ENCODE data around the gene VCL. TPM values are rescaled to one million over a fixed set of nuclear protein-coding genes. Genes with fewer than 3 reads are reported as not detected.
"Not testable (repeated sequence)": the region's sequence is repeated elsewhere in the genome, so short reads cannot be mapped to it uniquely, and the experiment has no call there.

VCL gene
- polyA plus RNA-seq (ENCODE audit: insufficient read length) = 120 TPM
- long read RNA-seq, donor 1, full-length matches to known transcripts = 19 of 39 reads
- long read RNA-seq, donor 1, partial matches to known transcripts = 20 of 39 reads
- long read RNA-seq, donor 1, other reads (novel, unspliced or antisense) = 0 of 39 reads
- long read RNA-seq, donor 2, full-length matches to known transcripts = 15 of 28 reads
- long read RNA-seq, donor 2, partial matches to known transcripts = 13 of 28 reads
- long read RNA-seq, donor 2, other reads (novel, unspliced or antisense) = 0 of 28 reads
- long read RNA-seq, donor 3, full-length matches to known transcripts = 12 of 62 reads
- long read RNA-seq, donor 3, partial matches to known transcripts = 44 of 62 reads
- long read RNA-seq, donor 3, other reads (novel, unspliced or antisense) = 6 of 62 reads
- long read RNA-seq, donor 4 = 0 reads
- long read RNA-seq, donor 5, full-length matches to known transcripts = 18 of 91 reads
- long read RNA-seq, donor 5, partial matches to known transcripts = 73 of 91 reads
- long read RNA-seq, donor 5, other reads (novel, unspliced or antisense) = 0 of 91 reads
- long read RNA-seq, donor 6, full-length matches to known transcripts = 11 of 20 reads
- long read RNA-seq, donor 6, partial matches to known transcripts = 9 of 20 reads
- long read RNA-seq, donor 6, other reads (novel, unspliced or antisense) = 0 of 20 reads
- long read RNA-seq, donor 7, full-length matches to known transcripts = 18 of 124 reads
- long read RNA-seq, donor 7, partial matches to known transcripts = 106 of 124 reads
- long read RNA-seq, donor 7, other reads (novel, unspliced or antisense) = 0 of 124 reads
- long read RNA-seq, donor 8, full-length matches to known transcripts = 6 of 32 reads
- long read RNA-seq, donor 8, partial matches to known transcripts = 26 of 32 reads
- long read RNA-seq, donor 8, other reads (novel, unspliced or antisense) = 0 of 32 reads

DNA sequence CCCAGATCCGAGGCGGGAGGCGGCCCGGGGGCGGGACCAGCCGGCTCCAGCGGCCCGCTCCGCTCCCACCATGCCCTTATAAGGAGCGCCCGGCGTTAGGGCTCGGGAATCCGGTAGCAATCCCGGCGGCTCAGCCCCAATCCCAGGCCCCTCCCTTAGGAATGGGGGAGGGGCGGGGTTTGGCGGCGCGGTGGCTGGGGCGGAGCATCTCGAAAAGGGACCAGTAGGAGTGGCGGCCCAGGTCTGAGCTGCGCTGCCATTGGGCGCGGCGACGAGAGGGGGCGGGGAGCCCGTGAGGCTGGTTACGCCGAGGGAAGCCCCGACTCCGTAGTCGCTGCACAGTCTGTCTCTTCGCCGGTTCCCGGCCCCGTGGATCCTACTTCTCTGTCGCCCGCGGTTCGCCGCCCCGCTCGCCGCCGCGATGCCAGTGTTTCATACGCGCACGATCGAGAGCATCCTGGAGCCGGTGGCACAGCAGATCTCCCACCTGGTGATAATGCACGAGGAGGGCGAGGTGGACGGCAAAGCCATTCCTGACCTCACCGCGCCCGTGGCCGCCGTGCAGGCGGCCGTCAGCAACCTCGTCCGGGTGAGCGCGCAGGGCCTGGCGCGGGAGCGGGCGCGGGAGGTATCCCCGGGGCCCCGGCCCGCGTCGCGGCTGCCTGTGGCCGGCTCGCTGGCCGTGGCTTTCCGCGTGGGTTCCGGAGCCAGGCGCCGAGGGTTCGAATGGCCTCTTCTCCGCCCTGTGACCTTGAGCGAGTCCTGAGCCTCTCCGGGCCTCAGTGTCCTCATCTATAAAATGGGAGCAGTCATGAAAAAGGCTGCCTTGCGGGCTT is at the start of gene VCL:
Gene VCL, plus strand, starts transcription at position 330 of the 836 bp plus-strand sequence. Its CDS starts 92 bp downstream, at position 422.
- peak; percentile 99 for DNase-seq

DNA sequence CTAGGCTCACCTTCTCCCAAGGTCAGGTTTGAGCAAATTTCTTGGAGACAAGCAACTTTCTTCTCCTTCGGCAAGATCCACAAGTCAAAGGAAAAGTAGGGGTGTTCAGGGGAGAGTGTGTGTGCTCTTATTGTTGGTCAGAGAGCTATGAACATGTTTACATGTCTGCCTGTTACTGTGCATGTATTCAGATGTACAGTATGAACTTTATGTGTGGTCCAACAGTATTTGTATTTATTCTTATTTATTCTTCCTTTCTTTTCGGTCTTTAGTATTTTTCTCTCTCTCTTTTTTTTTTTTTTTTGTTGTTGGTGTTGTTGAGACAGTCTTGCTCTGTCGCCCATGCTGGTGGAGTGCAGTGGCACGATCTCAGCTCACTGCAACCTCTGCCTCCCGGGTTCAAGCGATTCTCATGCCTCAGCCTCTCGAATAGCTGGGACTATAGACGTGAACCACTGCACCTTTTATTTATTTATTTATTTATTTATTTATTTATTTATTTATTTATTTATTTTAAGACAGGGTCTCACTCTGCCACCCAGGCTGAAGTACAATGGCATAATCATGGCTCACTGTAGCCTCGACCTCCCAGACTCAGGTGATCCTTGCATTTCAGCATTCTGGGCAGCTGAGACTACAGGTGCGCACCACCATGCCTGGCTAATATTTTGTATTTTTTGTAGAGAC is 48.8 kb upstream of the VCL start:
- DNase-seq = no peak

DNA sequence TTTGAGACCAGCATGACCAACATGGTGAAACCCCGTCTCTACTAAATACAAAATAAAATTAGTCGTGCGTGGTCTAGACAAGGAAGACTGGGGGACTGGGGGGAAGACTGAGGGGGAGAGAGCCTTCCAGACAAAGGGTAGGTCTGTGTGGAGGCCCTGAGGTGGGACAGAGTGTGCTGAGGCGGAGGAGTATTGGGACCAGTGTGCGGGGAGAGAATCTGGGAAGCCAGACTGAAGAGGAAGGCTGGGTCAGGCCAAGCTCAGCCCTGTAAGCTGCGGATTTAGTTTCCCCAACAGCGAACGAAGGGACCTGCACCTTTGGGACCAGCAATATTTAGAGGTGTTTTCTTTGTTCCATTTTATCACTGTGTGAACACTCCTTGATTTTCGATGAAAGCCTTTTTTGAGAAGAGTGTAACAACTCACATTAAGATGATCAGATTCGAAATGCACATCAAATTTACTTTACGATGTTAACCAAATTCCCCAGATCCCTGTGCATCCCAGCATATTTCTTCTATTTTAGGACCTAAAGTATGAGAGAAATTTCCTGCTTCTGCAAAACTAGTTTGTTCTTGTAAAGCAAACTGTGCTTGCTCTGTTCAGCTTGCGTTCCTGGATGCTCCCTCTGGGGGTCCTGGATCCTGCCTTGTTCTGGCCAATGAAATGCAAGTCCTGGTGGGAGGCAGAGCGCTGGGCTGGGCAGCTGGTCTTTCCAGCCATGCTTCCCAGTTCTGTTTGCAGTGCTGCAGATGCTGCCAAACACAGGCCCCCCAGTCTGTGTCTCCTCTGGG is 47.6 kb upstream of the VCL start:
- DNase-seq = no peak

- no peak for DNase-seq
These were observed 44.3 kb upstream of the VCL start for GRCh38 chr10:73953665-73954064.

GRCh38 chr10:73954737-73955136 is 43.2 kb upstream of the VCL start:
- DNase-seq = no peak

DNA sequence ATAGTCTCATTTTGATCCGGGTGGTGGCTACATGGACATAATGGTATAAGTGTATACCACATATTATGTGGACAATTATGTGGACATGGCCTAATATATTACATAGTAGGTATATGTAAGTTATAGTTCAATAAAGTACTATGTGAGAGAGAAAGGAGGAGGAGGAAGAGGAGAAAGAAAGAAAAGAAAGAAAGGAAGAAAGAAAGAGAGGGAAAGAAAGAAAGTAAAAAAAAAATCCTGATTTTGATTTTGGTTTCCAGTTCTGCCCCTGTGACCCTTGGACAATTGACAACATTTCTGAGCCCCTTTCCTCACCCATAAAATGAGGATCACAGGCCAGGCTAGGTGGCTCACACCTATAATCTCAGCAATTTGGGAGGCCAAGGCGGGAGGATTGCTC is 42.2 kb upstream of the VCL start:
- no peak for DNase-seq

- peak; percentile 48 for DNase-seq
These were observed 41.2 kb upstream of the VCL start for GRCh38 chr10:73956476-73957359.

DNA sequence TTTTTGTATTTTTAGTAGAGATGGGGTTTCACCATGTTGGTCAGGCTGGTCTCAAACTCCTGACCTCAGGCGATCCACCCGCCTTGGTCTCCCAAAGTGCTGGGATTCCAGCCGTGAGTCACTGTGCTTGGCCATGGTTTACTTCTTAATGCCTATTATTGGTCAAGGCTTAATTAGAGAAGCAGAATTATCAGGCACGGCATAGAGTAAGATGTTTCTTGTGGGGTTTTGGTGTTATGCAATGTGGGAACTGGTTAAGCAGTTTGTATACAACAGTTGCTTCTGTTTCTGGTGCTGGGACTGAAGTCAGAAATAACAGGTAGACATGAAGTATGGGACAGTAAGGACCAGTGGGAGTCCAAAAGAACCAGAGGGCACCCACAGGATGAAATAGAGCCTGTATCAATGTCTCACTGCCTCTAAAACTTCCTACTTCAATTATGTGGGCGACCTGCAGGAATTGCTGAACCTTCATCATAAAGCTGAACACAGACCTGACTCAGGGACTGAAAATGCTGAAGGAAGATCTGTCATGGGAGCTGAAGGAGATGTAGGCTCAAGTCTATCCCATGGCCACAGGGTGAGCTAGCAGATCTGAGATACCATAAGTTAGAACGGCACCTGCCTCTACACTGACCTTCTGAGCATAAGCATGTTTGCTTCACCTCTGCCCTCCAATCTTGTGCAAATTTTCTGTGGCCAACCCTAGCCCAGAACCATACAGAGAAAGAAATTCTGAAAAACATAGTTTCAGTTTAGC is 38.3 kb upstream of the VCL start:
- DNase-seq = no peak

GRCh38 chr10:73962386-73962785 is 35.5 kb upstream of the VCL start:
- no peak for DNase-seq

DNA sequence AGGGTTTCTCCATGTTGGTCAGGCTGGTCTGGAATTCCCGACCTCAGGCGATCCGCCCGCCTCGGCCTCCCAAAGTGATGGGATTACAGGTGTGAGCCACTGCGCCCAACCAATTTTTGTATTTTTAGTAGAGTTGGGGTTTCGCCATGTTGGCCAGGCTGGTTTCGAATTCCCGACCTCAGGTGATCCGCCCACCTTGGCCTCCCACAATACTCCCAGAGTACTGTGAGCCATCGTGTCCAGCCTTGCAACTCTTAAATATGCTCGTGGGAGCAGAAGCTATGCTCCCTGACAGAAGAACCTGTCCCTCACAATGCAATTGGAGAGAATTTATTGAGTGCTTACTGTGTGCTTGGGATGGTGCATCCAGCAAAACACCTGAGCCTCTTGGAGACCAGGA is 34.4 kb upstream of the VCL start:
- DNase-seq = not testable (repeated sequence)

- DNase-seq = no peak
These were observed 33.2 kb upstream of the VCL start for GRCh38 chr10:73964743-73965142.

DNA sequence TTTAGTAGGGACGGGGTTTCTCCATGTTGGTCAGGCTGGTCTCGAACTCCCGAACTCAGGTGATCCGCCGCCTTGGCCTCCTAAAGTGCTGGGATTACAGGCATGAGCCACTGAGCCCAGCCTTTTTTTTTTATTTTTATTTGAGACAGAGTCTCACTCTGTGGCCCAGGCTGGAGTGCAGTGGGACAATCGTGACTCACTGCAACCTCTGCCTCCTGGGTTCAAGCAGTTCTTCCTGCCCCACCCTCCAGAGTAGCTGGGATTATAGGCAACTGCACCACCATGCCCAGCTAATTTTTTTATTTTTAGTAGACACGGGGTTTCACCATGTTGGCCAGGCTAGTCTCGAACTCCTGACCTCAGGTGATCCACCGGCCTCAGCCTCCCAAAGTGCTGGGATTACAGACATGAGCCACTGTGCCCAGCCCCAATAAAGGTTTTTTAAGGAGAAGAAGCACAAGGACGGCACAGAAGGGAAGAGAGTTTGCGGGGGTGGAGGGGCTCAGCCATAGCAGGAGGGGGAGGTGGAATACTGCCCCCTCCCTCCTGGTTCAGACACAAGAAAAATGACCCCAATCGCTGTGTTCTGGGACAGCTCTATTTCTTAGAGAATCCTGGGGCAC is 32.5 kb upstream of the VCL start:
- not testable (repeated sequence) for DNase-seq

DNA sequence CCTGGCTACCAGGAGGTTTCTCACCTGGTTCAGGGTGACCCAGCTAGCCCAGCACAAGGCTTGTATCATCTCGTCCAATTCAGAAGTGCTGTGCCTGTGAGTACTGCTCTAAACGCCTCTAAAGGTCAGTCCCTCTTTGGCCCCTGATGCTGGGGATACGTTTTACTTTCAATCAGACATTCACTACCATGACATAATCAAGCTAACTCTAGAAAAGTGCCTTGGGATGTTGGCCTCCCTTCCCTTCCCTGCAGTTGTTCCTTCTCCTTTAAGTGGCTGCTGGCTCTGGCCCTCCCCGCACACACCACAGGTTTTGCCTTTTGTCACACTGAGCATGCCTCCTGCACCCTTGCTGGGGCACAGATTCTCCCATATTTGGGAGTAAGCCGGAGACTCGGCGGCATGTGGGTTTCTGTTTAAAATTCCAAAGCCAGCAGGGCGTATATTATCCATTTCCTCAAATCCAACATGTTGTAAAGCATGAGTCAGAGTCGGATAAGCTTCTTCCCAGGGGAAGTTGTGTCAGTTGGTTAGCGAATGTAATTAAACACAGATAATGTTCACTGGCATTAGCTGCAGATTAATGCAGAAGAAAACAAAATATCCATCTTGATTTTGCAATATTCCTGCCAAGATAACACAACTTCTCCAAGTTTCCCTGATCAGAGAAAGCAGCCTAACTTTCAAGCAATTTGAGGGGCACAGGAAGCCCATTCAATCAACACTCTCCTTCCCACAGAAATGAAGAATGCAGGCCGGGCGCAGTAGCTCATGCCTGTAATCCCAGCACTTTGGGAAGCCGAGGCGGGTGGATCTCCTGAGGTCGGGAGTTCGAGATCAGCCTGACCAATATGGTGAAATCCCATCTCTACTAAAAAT is 31.8 kb upstream of the VCL start:
- DNase-seq = peak; percentile 86

DNA sequence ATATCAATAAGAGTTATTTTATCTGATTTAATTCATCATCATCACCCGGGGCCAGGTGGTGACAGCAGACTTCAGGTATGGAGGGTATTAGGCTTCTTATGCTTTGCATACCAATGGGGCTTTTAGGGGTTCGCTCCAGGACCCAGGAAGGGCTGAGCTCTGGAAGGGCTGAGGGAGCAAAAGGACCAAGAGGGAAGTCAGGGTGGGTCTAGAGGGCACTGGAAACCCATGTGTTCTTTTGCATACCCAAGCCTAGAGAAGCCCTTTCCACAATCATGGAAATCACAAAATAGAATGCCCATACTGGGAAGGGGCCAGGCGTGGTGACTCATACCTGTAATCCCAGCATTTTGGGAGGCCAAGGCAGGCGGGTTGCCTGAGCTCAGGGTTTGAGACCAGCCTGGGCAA is 30.9 kb upstream of the VCL start:
- DNase-seq = no peak

GRCh38 chr10:73967544-73967943 is 30.4 kb upstream of the VCL start:
- DNase-seq = no peak

DNA sequence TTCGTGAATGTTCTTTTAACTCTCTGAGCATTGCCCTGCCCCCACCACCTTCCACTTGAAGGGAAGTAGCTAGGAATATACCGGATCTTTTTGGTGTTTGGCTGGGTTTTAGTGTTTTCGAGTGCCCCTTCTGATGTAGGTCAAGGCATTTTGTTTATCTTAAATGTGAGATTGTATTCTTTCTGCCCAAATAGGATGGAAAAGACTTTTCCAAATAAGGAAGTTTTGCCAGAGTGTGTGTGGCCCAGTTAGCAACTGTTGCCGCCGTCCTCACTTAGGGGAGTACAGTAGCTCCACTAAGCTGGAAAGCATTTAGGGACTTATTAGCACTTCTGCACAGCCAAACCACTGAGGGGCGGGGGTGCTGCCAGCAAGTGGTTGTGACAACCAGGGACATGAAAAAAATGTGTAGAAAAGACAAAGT is 29.8 kb upstream of the VCL start:
- no peak for DNase-seq

GRCh38 chr10:73969224-73969841 is 28.6 kb upstream of the VCL start:
- DNase-seq = no peak

Data from left kidney (tissue), 8 donors.